Spleen (tissue), 11 donors: ENCODE results near the gene EMILIN1. TPM values are rescaled to one million over a fixed set of nuclear protein-coding genes. Genes with fewer than 3 reads are reported as not detected.

ENCODE experiments used
- DNase-seq: peaks from one replicate; pipeline ENCODE4 v3.0.0-alpha.2; 2020
- H3K27ac ChIP-seq, 8 donors: fragments of 200-600 bp; sonication (generic) in 7 of 8; 1 replicate in 4 of 8; 2 replicates in 4 of 8; pipeline versions ENCODE4 v1.5.0 to v1.8.0; 2016 to 2021; ENCODE audit warnings: inconsistent platforms in 4 of 8, mild to moderate bottlenecking in 4 of 8, moderate library complexity in 1 of 8
- H3K27me3 ChIP-seq, 7 donors: fragments of 200-600 bp; sonication (generic) in 6 of 7; replicated peaks in 1 of 7; 1 replicate in 4 of 7; 2 replicates in 3 of 7; pipeline versions ENCODE4 v1.5.0 to v1.8.0; 2016 to 2021; ENCODE audit warnings: inconsistent platforms in 3 of 7, mild to moderate bottlenecking in 1 of 7
- H3K36me3 ChIP-seq, 6 donors: fragments of 200-600 bp; sonication (generic) in 5 of 6; 1 replicate in 4 of 6; 2 replicates in 2 of 6; pipeline versions ENCODE4 v1.5.0 to v1.8.0; 2016 to 2021; ENCODE audit warnings: inconsistent platforms in 2 of 6
- H3K4me1 ChIP-seq, 6 donors: fragments of 200-600 bp; sonication (generic) in 5 of 6; 1 replicate in 3 of 6; 2 replicates in 3 of 6; pipeline versions ENCODE4 v1.5.0 to v1.8.0; 2016 to 2021; ENCODE audit warnings: inconsistent platforms in 3 of 6
- H3K4me3 ChIP-seq, 8 donors: fragments of 200-600 bp; sonication (generic) in 7 of 8; 1 replicate in 4 of 8; 2 replicates in 4 of 8; pipeline versions ENCODE4 v1.5.0 to v1.8.0; 2016 to 2021; ENCODE audit warnings: inconsistent platforms in 4 of 8, mild to moderate bottlenecking in 4 of 8, moderate library complexity in 2 of 8
- H3K9me3 ChIP-seq, 8 donors: fragments of 200-600 bp; sonication (generic) in 7 of 8; 1 replicate in 4 of 8; 2 replicates in 4 of 8; pipeline versions ENCODE4 v1.5.0 to v1.8.0; 2016 to 2021; ENCODE audit warnings: inconsistent platforms in 4 of 8
- CTCF ChIP-seq, 11 experiments: fragments of 200-600 bp in 7 of 11; fragments of 450-650 bp in 4 of 11; sonication (generic) in 4 of 11; IDR thresholded peaks in 8 of 11; conservative IDR thresholded peaks in 3 of 11; 1 replicate in 7 of 11; 2 replicates in 4 of 11; pipeline versions ENCODE4 v1.4.0 to v1.8.0; 2016 to 2021; ENCODE audit warnings: antibody characterized with exemption in 11 of 11, inconsistent platforms in 4 of 11, mild to moderate bottlenecking in 1 of 11
- POLR2A ChIP-seq, 3 donors: fragments of 450-650 bp; IDR thresholded peaks; one replicate each; pipeline ENCODE4 v1.5.1; 2017; ENCODE audit warnings: antibody characterized with exemption in 3 of 3, mild to moderate bottlenecking in 1 of 3
- POLR2AphosphoS5 ChIP-seq, 3 donors: sonication (generic); formaldehyde crosslinking; IDR thresholded peaks; one replicate each; pipeline ENCODE4 v1.5.1; 2017; ENCODE audit warnings: antibody characterized with exemption in 3 of 3
- WGBS, 5 donors: extraction: QIAGEN DNeasy Blood & Tissue Kit in 3 of 5; methylation state at CpG; one replicate each; pipeline versions ENCODE4 v1.1.5 to v1.1.7; 2013 to 2018; 5-methylcytosine and 5-hydroxymethylcytosine counted together
- intact Hi-C: fragments of 100-400 bp; cut with DNase I; formaldehyde crosslinking; loops from one replicate; pipeline ENCODE4 v1.15.0; 2023; ENCODE audit warnings: low total_unique reads
- polyA plus RNA-seq, 3 donors: library from polyadenylated mRNA; stranded (reverse); fragments of 200-250 nt; gene quantifications; one replicate each; pipeline ENCODE4 v1.2.1, GENCODE V29; 2013
- total RNA-seq, 7 donors: library from RNA; depleted of rRNA in 3 of 7; stranded (reverse); fragments of >200 nt in 3 of 7; fragmentation: NEBNext Ultra II Directional in 4 of 7; extraction: Animal tissue kit (Norgen Biotek cat#: 25700) in 4 of 7; gene quantifications; one replicate each; pipeline versions ENCODE4 v1.1.0 to v1.2.1, GENCODE V29; 2016 to 2021
- donor health status: healthy with polysubstance abuse.
- donor health status: DM: no; HTN: no; CAD: no; lungs with moderate emphysema.
- donor health status: DM: no; HTN: no; CAD: no.
- donor health status: Bipolar disorder and iron deficiency.
- donor health status: healthy.
- donor health status: DM: no; HTN: no; CAD: no.
- donor health status: DM: yes; HTN: yes; CAD: no.

Gene EMILIN1
- total and polyA plus RNA-seq, 10 donors, result 18.3 to 152 (median 105) TPM

- Histone ChIP-seq H3K4me3 (no peak overlapping the region), H3K36me3 (peaks cover 5 to 88% (median 66%) of the 10 kb centered on the region in 6 donors), H3K27ac (peak overlapping the region in 4 of 8 donors; percentile 20 to 80 (median 74)), H3K9me3 (no peaks in the 10 kb centered on the region), H3K27me3 (no peaks in the 10 kb centered on the region), H3K4me1 (peaks cover 0 to 43% (median 28%) of the 10 kb centered on the region in 6 donors)
- 88 to 99% (median 94%) methylated on average over 7 of the region's 7 CpGs for WGBS, 5 donors
- peak; percentile 59 for DNase-seq
- TF ChIP-seq POLR2A (IDR thresholded peaks at IDR 0.05) (no peak), CTCF (IDR thresholded peaks at IDR 0.05 in 8 of 11, conservative IDR thresholded peaks at IDR 0.05 in 3 of 11) (no peak), POLR2AphosphoS5 (IDR thresholded peaks at IDR 0.05) (no peak)
- intact Hi-C loops, result no loop called here
Observed at GRCh38 chr2:27039871-27040270, 38.5 kb upstream of the EMILIN1 start.

- peak overlapping the region in 5 of 8 donors; percentile 6 to 80 (median 72) for H3K27ac ChIP-seq
- H3K27me3 ChIP-seq, result no peaks in the 10 kb centered on the region
- H3K9me3 ChIP-seq, result no peaks in the 10 kb centered on the region
- H3K4me3 ChIP-seq, result no peak overlapping the region
- intact Hi-C loops, result no loop called here
- peak; percentile 62 for DNase-seq
- peak in 1 of 3 donors; percentile 17 for TF ChIP-seq POLR2AphosphoS5 (IDR thresholded peaks at IDR 0.05)
- no peak for TF ChIP-seq CTCF (IDR thresholded peaks at IDR 0.05 in 8 of 11, conservative IDR thresholded peaks at IDR 0.05 in 3 of 11)
- TF ChIP-seq POLR2A (IDR thresholded peaks at IDR 0.05), result no peak
- H3K4me1 ChIP-seq, result peaks cover 0 to 39% (median 26%) of the 10 kb centered on the region in 6 donors
- peaks cover 5 to 84% (median 62%) of the 10 kb centered on the region in 6 donors for H3K36me3 ChIP-seq
- WGBS, 5 donors, result 93 to 99% (median 97%) methylated on average over 8 of the region's 8 CpGs
Observed at GRCh38 chr2:27040282-27040681, 38.1 kb upstream of the EMILIN1 start.

GRCh38 chr2:27041752-27042151 lies 36.7 kb upstream of the EMILIN1 start:
- no peak for DNase-seq
- Histone ChIP-seq H3K4me1 (peaks cover 0 to 34% (median 24%) of the 10 kb centered on the region in 6 donors), H3K36me3 (peaks cover 5 to 69% (median 47%) of the 10 kb centered on the region in 6 donors), H3K4me3 (no peak overlapping the region), H3K27me3 (no peaks in the 10 kb centered on the region), H3K27ac (peak overlapping the region; percentile 10 to 80 (median 74)), H3K9me3 (no peaks in the 10 kb centered on the region)
- intact Hi-C loops, result no loop called here
- TF ChIP-seq POLR2AphosphoS5 (IDR thresholded peaks at IDR 0.05) (no peak), POLR2A (IDR thresholded peaks at IDR 0.05) (no peak), CTCF (IDR thresholded peaks at IDR 0.05 in 8 of 11, conservative IDR thresholded peaks at IDR 0.05 in 3 of 11) (no peak)
- WGBS, 5 donors, result 49 to 76% (median 56%) methylated on average over 5 of the region's 5 CpGs

- WGBS, 5 donors, result 52 to 71% (median 63%) methylated on average over 10 of the region's 10 CpGs
- peak; percentile 64 for DNase-seq
- TF ChIP-seq POLR2A (IDR thresholded peaks at IDR 0.05) (no peak), CTCF (IDR thresholded peaks at IDR 0.05 in 8 of 11, conservative IDR thresholded peaks at IDR 0.05 in 3 of 11) (no peak), POLR2AphosphoS5 (IDR thresholded peaks at IDR 0.05) (peak in 2 of 3 donors; percentile 16 to 66)
- Histone ChIP-seq H3K9me3 (no peaks in the 10 kb centered on the region), H3K27ac (peak overlapping the region; percentile 10 to 80 (median 74)), H3K4me1 (peaks cover 0 to 34% (median 24%) of the 10 kb centered on the region in 6 donors), H3K27me3 (no peaks in the 10 kb centered on the region), H3K4me3 (peak overlapping the region in 1 of 8 donors; percentile 25), H3K36me3 (peaks cover under 1 to 64% (median 42%) of the 10 kb centered on the region in 6 donors)
- intact Hi-C loops, result no loop called here
Observed at GRCh38 chr2:27042159-27042661, 36.2 kb upstream of the EMILIN1 start.
